Inflammatory macrophage treated with lipopolysaccharide for 4 hours (primary cell): ENCODE results near the gene REEP2.
A peak's percentile ranks its signal among the peaks of the same experiment; 100 is the strongest.

ENCODE experiments used
- DNase-seq: peaks from one replicate; pipeline ENCODE4 v3.0.0-alpha.2; 2020

REEP2 gene

DNA sequence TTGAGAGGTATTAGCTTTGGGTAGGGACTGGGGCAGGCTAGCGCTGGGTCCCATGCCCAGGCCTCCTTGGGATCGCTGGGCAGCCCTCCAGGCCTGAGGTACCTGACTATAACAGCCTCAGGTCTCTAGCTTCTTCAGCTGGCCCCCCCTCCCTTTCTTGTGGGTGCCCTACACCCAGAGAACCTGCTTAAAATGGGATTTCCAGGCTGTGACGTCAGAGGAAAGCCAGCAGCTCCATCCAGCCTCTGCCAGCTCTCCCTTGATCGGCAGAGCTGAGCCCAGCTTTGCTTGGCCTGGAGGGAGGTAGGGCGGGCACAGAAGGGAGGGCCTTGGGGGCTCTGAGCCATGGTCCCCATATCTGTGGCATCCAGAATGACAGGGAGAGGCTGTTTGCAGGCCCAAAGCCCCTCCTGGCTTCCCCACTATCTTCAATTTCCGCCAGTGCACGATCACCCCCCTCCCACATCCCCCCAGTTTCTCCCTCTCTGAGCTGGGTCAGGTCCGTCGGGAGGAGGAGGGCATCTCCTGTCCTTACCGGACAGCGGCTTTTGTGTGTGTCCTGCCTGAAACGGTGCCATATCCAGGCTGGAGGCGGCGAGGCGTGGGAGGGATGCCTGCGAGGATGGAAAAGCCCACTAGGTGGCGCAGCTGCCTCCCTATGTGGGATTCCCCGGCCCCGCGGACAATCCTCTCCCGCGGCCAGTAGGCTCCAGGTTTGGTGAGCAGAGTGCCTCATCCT is 10.8 kb downstream of the REEP2 start:
- peak; percentile 79 for DNase-seq

DNA sequence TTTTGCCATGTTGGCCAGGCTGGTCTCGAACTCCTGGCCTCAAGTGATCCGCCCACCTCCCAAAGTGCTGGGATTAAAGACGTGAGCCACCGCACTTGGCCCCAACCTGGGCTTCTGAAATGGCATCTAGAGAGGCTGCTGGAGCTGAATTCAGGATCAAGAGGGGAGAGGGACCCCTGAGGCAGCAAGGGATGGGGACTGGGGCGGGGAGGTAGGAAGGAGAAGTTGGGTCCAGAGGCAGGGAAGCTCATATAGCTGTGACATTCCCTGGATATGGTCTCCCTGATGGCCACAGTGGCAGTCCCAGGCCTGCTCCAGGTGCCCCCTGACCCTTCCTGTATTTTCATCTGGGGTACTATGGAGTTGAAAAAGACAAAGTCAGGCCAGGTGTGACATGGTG is 12.1 kb downstream of the REEP2 start:
- DNase-seq, result no peak

DNA sequence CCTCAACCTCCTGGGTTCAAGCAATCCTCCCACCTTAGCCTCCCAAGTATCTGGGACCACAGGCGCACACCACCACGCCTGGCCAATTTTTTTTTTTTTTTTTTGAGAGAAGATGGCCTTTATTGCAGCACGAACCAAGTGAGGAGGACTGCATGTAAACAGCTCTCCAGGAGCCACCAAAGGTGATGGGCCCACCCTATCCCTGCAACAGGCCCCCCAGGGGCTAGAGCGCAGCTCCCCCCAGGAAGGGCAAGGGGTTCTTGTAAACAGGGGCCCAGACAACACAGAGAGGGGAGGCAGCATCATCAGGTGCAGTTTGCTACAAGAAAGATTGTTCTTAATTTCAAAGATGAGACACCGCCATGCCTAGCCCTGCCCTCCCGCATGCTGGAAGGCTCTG is 13.9 kb downstream of the REEP2 start:
- DNase-seq, result no peak

DNA sequence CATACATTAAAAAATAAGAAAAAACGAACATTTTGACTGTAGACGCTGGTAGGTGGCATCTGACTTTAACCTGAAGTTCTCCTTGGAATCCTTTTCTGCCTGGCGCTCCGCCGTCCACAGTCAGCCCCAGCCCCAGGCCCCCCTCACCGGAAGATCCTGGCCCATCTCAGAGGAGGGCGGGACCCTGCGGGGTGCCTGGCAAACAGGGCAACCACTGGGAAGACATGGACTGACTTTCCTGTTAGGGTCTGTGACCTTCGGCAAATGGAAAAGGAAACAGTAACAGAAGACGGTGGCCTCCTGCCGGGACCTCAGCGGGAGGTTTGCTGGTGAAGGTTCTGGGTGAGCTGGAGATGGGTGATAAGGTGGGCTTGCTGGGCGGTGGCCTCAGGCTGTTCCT is 14.7 kb downstream of the REEP2 start:
- no peak for DNase-seq

DNA sequence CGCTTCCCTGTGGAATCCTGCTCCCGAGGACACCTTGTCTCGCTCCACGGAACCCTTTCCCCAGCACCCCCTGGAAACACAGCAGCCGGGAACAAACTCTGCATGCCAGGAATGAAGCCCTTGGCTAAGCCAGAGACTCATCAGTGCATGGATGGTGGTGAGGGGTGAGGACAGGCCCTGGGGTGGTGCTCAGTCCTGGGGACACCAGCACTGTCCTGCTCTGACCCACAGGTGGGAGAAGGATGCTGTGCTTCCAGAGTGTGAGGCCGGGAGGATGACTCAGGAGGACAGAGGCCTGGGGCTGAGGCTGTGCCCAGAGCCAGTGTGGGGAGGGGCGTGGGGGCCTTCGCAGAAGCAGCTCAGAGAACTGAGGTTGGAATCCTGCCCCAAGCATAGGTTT is 15.3 kb downstream of the REEP2 start:
- DNase-seq, result no peak

DNA sequence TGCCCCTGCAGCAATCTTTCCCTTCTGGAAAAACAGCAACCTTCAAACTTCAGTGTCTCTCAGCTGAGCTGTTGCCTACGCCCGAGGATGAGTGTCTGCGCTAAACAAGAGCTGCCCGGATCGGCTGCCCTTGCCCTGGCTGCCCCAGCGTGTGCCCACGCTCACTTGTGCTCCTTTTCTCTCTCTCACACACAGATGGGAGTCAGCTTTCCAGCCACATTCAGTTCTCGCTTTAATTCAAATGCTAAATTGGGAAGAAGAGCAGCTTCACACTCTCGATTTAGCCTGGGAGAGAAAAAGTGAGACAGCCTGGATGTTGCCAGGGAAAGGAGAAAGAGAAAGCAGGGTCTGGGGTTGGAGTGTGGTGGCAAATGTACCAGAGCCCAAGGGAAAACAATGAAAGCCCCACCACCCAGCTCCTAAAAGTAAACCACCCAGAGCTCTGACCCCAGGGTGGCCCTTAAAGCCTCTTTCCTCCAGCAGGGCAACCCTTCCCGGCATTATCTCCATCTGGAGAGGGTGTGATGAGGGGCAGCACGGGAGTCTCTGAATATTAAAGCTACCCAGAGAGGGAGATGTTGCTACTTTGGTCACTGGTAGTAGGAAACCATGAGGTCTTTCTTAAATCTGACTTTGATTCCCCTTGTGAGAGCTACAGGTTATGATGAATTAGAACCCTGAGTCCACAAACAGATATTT is 16.5 kb downstream of the REEP2 start:
- no peak for DNase-seq

DNA sequence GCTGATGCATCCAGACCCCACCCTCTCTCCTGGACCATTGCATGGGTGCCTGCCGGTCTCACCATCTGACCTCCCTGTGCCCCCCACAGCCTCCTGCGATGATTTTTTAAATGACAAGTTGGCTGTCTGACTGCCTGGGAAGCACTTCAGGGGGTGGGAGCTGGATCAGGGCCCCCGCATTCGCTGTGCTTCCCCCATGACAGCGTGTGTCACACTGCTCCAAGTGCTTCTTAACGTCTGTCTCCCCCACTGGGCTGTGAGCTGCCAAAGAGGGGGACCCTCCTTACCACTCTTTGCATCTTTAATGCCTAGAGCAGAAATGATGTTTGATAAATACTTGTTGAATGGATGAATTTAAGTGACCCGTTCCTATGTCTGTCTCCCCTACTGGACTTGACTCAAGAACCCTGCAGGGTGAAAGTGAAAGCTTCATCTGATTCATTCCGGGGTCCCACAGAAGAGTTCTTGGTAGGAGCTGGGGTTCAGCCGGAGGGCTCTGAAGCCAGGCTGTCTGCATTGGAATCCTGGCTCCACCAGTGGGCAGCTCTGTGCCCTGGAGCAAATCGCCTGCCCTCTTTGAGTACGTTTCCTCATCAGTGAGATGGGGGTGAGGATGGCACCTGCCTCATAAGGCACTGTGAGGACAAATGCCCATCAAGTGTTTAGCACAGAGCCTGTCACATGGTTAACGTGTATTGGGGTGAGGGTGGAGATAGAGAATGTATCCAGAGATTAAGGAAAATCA is 18.8 kb downstream of the REEP2 start:
- DNase-seq, result no peak

DNA sequence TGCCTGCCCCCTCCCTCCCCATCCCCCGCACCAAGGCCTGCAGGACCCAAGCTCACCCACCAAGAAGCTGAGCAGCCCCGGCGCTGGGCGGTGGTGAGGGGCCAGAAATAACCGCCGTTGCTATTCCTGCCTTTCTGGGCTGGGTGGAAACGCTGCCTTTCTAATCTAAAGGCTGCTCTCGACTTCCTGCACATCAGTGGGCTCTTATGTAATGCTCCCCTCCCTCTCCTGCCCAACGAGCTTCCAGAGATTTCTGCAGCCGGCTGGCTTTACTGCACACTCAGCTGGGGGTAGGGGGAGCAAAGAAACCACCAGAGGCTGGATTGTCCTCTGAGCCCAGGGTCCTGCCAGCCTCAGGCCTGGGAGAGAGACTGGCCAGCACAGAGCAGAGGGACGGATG is 19.5 kb downstream of the REEP2 start:
- no peak for DNase-seq

DNA sequence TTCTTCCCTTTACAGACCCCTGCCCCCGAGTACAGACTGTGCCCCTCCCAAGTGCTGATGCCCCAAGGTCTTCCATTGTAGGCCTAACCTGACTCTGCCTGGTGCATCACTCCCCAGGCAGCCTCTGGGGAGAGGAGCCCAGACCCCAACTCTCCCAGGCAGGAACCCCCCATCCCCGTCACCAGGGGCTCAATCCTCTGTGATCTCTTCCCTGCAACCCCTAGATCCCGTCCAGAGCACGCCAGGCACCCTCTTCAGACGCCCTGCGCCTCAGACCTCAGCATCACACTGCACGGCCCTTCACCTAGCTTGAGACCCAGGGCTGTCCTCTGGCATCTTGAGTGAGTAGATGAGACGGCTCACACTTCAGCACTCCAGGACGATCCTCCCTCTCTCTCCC is 20.0 kb downstream of the REEP2 start:
- no peak for DNase-seq

DNA sequence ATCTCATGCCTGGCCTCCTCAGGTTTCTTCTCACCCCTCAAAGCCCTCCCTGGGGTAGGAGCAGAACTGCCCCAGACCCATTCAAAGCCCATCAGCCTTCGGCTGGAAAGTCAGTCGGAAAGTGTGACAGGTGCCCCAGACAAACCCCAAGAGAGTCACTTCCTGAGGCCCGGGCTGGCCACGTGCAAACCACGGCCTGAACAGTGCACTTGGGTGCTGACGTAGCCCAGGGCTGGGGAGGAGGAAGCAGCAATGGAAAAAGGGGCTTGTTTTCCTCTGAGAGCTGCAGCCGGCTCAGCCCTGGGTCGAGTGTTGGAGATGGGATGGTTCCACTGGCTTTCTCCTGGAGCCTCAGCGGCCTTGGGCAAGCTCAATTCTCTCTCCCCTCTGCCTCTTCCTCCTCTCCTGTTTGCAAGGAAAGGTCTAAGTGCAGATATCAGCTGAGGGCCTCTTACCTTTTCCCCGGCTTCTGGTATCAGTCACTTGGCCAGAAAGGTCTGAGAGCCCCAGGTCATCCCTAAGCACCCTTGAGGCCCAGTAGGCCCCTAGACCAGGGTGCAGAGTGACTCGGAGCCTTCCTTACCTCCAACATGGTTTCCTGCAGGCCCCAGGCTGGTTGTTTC is 20.6 kb downstream of the REEP2 start:
- DNase-seq, result peak; percentile 67

DNA sequence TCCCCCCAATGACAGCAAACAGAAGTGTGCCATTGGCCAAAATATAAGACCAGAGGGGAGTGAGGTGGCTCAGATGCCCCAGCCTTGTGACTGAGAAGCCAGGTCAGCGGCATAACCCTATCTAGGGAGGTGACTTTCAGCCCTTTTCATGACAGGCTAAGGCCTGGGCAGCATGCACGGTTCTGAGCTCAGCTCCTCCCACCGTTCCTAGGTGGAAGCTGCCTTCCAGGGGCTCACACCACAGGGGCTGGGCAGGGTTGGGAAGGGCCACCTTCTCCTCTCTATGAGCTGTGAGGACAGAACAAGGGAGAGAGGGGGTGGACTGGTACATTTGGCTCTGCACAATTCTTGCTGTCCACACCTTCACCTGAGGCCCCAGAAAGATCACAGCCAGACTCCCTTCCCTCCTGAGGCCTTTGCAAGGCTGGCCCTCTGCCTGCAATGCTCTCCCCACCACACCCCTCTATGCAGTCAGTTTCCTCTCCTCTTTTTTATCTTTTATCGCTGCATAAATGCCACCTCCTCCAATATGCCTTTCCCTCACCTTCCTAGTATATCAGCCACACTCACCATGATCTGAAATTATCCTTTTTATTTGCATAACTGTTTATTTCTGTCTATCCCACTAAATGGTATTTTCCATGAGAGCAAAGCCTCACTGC is 21.3 kb downstream of the REEP2 start:
- DNase-seq, result no peak

DNA sequence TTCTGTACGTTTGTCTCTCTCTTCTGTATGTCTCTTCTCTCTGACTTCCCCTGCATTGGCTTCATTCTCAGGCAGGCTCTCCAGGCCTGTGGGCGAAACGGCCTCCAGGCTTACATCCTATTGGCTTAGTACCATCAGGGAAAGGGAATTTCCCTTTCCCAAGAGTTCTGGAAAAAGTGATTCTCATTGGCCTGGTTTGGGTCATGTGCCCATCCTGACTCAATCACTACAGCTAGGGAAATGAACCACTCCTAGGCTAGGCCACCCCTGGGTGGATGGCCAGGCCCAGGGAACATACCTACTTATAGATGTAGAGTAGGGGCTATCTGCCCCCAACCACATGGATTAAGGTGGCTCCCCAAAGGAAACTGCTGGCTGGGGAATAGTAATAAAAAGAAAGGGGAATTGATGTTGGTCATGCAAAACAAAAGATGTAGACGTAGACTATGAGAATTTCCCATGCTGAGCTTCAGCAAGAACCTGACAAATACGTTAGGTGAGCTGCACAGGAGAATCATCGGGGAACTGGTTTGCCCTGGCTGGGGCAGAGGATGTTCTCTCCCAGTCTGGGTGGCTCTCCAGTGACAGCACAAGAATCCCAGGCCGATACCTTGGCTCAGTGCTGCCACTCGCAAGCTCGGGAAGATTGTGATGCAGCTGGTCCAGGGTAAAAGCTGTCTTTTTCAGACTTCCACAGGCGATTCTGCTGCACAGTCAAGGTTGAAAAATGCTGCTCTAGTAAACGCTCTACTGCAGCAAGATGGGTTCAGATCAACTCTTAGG is 22.7 kb downstream of the REEP2 start:
- DNase-seq, result peak; percentile 84

DNA sequence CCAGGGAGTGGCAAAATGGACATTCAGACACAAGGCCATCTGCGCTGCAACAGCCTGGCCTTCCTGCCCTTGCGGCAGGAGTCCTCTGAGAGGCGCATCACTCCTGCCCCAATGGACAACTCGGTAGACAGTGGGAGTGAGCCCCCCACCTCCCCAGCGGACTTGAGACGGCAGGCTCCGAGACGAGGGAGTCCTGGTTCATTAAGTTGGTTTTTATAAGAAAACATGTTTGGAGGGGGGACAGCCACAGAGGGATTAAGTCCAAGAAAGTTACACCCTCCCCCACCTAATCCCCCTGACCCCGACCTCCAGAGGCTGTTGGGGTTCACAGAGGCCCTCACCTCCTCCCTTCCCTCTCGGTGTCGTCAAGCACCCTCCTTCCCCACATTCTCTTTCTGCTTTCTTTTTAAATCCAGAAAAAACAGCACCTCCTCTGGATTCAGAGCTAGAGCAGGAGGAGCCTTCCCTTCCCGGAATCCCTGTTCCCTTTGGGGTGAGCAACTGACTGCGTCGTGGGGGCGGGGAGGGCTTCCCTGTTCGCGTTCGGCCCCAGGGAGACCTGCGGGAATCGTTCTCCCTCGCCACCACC is 24.7 kb downstream of the REEP2 start:
- no peak for DNase-seq

DNA sequence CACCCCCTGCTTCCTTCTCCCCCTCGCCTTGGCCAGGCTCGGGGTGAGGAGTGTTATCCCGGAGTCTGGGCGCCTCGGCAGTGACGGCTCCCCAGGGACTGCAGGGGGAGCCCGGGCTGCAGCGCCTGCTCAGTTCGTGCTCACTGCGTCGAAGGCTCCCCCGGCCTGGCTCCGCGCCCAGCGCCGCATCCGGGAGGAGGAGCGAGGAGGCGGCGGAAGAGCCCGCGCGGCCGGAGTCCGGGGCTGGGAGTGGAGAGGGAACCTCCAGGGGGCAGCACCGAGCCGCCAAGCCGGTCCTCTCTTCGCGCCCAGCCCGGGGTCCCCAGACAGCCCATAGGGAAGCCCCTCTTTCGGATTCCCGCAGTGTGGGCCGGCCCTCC is 25.1 kb downstream of the REEP2 start:
- DNase-seq, result peak; percentile 96

DNA sequence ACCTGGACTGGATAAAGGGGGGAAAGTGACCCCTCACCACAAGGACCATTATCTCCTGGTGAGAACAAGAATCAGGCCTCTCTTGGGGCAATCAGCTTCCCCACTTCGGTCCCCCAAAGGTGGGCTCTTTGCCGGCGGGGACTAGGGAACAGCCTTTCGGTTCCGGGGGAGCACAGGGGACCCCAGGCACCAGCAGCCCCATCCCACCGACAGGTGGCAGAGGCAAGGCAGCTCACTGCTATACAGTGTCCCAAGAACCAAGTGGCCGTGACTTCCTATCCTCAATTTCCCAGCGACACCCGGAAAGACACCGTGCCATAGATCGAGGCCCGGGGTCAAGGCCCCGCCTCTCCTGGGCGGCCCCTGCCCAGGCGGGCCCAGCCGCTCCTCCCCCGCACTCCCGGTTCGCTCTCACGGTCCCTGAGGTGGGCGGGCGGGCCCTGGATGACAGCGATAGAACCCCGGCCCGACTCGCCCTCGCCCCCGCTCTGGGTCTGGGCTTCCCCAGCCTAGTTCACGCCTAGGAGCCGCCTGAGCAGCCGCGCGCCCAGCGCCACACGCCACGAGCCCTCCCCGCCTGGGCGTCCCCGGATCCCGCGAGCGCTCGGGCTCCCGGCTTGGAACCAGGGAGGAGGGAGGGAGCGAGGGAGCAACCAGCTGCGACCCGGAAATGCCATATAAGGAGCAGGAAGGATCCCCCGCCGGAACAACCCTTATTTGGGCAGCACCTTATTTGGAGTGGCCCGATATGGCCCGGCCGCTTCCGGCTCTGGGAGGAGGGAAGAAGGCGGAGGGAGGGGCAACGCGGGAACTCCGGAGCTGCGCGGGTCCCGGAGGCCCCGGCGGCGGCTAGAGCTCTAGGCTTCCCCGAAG is 25.8 kb downstream of the REEP2 start:
- DNase-seq, result peak; percentile 99

DNA sequence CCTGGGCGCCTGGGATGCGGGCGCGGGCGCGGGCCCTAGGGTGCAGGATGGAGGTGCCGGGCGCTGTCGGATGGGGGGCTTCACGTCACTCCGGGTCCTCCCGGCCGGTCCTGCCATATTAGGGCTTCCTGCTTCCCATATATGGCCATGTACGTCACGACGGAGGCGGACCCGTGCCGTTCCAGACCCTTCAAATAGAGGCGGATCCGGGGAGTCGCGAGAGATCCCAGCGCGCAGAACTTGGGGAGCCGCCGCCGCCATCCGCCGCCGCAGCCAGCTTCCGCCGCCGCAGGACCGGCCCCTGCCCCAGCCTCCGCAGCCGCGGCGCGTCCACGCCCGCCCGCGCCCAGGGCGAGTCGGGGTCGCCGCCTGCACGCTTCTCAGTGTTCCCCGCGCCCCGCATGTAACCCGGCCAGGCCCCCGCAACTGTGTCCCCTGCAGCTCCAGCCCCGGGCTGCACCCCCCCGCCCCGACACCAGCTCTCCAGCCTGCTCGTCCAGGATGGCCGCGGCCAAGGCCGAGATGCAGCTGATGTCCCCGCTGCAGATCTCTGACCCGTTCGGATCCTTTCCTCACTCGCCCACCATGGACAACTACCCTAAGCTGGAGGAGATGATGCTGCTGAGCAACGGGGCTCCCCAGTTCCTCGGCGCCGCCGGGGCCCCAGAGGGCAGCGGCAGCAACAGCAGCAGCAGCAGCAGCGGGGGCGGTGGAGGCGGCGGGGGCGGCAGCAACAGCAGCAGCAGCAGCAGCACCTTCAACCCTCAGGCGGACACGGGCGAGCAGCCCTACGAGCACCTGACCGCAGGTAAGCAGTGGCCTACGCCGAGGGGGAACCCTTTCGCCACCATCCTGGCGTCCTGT is 26.6 kb downstream of the REEP2 start, which contains the start of gene EGR1:
Gene EGR1 (plus strand): TSS at position 219 of the 864 bp plus-strand sequence. CDS start 283 bp downstream, at position 502.
- DNase-seq, result peak; percentile 94

DNA sequence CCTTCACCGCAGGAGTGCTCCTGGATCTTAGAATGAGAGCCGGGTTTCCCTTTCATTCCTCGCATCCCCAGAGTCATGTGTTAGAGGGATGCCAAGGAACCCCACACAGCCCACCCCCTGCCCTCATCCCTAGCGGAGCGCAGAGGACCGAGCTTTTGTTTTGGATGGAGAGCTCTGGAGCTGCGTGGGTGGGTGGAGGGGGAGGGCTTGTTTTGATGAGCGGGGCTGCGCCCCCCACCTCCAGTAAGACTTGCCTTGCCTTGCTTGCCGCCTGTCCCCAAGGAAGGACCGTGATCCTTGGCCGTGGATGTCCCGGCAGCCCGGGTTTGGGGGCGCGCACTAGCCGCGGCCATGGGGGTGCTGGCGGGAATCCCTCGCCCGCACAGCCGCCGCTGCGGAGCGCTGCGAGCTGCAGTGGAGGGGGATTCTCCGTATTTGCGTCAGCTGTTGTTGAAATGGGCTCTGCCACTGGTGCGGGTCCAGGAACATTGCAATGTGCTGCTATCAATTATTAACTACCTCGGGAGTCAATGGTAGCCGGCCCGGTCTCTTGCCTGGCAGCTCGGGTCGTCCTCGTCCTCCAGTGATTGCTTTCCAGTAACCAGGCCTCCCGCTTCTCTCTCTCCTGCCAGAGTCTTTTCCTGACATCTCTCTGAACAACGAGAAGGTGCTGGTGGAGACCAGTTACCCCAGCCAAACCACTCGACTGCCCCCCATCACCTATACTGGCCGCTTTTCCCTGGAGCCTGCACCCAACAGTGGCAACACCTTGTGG is 27.5 kb downstream of the REEP2 start:
- DNase-seq, result no peak

DNA sequence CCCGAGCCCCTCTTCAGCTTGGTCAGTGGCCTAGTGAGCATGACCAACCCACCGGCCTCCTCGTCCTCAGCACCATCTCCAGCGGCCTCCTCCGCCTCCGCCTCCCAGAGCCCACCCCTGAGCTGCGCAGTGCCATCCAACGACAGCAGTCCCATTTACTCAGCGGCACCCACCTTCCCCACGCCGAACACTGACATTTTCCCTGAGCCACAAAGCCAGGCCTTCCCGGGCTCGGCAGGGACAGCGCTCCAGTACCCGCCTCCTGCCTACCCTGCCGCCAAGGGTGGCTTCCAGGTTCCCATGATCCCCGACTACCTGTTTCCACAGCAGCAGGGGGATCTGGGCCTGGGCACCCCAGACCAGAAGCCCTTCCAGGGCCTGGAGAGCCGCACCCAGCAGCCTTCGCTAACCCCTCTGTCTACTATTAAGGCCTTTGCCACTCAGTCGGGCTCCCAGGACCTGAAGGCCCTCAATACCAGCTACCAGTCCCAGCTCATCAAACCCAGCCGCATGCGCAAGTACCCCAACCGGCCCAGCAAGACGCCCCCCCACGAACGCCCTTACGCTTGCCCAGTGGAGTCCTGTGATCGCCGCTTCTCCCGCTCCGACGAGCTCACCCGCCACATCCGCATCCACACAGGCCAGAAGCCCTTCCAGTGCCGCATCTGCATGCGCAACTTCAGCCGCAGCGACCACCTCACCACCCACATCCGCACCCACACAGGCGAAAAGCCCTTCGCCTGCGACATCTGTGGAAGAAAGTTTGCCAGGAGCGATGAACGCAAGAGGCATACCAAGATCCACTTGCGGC is 28.2 kb downstream of the REEP2 start:
- no peak for DNase-seq
